Skeletal muscle tissue (tissue), 4 donors: Measurements from ENCODE around the gene COL25A1. TPM values are rescaled to one million over a fixed set of nuclear protein-coding genes. Genes with fewer than 3 reads are reported as not detected.

Experiments used
- H3K27ac ChIP-seq: one replicate; pipeline ENCODE4 v1.7.0; 2013; ENCODE audit warnings: mild to moderate bottlenecking, low read depth, low read length, inconsistent platforms
- H3K27me3 ChIP-seq, 3 donors: one replicate each; pipeline ENCODE4 v1.7.0; 2013; ENCODE audit warnings: low read length in 3 of 3; ENCODE audit not compliant: control insufficient read depth in 3 of 3, insufficient read depth in 3 of 3
- H3K36me3 ChIP-seq, 3 donors: one replicate each; pipeline ENCODE4 v1.7.0; 2013; ENCODE audit warnings: low read length in 3 of 3; ENCODE audit not compliant: control insufficient read depth in 3 of 3, insufficient read depth in 3 of 3
- H3K4me1 ChIP-seq, 3 donors: one replicate each; pipeline ENCODE4 v1.7.0; 2013; ENCODE audit warnings: low read length in 3 of 3, mild to moderate bottlenecking in 3 of 3; ENCODE audit not compliant: control insufficient read depth in 3 of 3, insufficient read depth in 3 of 3
- H3K4me3 ChIP-seq, 3 donors: one replicate each; pipeline ENCODE4 v1.7.0; 2013; ENCODE audit warnings: low read length in 3 of 3
- H3K9ac ChIP-seq, 3 donors: one replicate each; pipeline ENCODE4 v1.7.0; 2013; ENCODE audit warnings: low read length in 3 of 3, mild to moderate bottlenecking in 3 of 3, moderate library complexity in 2 of 3, low read depth in 1 of 3
- H3K9me3 ChIP-seq, 3 donors: one replicate each; pipeline ENCODE4 v1.7.0; 2013; ENCODE audit warnings: low read length in 3 of 3; ENCODE audit not compliant: control insufficient read depth in 3 of 3
- total RNA-seq: library from RNA; depleted of rRNA; stranded (reverse); fragments of >200 nt; gene quantifications from one replicate; pipeline ENCODE4 v1.2.3, GENCODE V29; 2014
- donor health status: Osteomylitis.

Gene COL25A1
- total RNA-seq, 1 donor from 2014 or later = 3.7 TPM

DNA sequence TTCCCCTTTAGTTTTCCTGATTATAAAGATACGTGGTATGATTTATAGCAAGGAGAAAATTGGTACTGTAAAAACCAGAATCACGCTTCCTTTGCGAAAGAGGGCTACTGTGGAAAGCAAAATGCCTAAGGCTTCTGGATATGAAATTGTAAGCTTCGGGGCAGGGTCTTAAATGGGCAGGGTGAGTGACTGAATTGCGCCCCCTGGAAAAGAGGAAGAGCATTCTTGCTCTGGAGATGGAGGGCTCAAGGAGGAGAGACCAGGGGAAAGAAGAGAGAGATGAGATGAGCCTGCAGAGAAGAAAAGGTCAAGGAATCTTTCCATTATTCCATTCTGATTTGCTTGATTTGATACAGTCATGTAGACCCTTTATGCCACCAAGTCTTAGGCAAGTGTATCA, 526.5 kb downstream of the COL25A1 start:
- Histone ChIP-seq H3K4me1 (peaks cover 0 to 4% (median 0%) of the 10 kb centered on the region in 3 donors), H3K9me3 (no peaks in the 10 kb centered on the region), H3K9ac (no peak overlapping the region), H3K27me3 (no peaks in the 10 kb centered on the region), H3K36me3 (no peaks in the 10 kb centered on the region), H3K27ac (no peak overlapping the region), H3K4me3 (no peak overlapping the region)

DNA sequence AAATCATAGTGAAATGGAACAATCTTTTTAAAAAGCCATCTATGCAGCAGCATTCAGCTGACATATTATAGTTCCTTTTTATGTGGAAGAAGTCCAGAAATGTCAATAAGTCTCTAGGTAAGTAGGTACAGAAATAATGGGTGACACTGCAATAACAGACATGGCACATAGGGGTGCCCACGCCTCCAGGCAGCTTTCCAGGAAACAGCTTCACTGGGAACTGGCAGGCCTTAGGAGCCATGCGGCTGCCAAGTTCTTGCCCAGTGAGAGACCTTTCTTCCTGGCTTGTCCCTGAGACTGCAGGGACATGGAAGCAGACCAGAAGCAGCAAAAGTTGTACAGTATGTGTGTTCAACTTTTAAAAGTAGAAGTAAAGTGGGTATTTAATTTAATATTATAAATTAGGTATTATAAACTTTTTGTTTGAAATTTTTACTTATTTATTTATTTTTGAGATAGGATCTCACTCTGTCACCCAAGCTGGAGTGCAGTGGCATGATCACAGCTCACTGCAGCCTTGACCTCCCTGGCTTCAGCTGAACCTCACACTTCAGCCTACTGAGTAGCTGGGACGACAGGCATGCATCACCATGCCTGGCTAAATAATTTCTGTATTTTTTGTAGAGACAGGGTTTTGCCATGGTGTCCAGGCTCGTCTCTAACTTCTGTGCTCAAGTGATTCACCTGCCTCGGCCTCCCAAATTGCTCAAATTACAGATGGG, 527.5 kb downstream of the COL25A1 start:
- Histone ChIP-seq H3K4me1 (peaks cover 0 to 4% (median 0%) of the 10 kb centered on the region in 3 donors), H3K9ac (no peak overlapping the region), H3K27me3 (no peaks in the 10 kb centered on the region), H3K27ac (no peak overlapping the region), H3K36me3 (no peaks in the 10 kb centered on the region), H3K4me3 (no peak overlapping the region), H3K9me3 (no peaks in the 10 kb centered on the region)

DNA sequence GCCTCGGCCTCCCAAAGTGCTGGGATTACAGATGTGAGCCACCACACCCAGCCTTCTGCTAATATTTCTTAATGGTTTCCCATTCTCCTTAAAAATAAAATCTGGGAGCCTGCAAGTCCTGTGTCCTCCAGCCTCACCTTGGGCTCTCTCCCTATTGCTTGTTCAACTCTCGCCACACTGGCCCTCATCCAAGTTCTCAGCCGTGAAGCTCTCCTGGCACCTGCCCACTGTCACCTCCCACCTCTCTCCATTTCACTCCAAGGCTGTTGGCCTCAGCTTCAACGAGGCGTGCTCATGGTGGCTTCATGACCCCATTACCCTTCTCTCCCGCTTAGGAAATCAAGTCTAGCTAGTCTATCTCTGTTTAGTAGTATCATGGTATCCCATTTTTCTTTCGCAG, 530.1 kb downstream of the COL25A1 start:
- Histone ChIP-seq H3K27ac (no peak overlapping the region), H3K27me3 (no peaks in the 10 kb centered on the region), H3K4me3 (no peak overlapping the region), H3K9ac (no peak overlapping the region), H3K4me1 (peaks cover 0 to 4% (median 0%) of the 10 kb centered on the region in 3 donors), H3K36me3 (no peaks in the 10 kb centered on the region), H3K9me3 (no peaks in the 10 kb centered on the region)

DNA sequence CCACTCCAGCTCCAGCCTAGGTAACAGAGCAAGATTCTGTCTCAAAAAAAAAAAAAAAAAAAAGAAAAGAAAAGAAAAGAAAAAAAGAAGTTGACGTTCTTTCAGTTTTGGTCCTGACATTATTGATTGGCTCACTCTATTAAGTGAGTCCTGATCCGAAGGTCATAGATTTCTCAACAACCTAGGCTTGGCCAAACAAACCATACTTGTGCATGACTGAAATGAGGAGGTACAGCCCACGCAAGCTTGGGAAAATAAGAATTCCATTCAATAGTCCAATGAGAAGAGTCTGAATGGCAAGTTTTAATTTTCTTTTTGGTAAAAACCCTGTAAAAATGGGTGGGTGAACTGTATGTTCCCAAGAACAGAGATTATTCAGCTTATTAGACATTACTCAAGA, 536.4 kb downstream of the COL25A1 start:
- Histone ChIP-seq H3K27ac (no peak overlapping the region), H3K27me3 (peaks cover 0 to 9% (median 0%) of the 10 kb centered on the region in 3 donors), H3K9ac (no peak overlapping the region), H3K4me3 (no peak overlapping the region), H3K36me3 (no peaks in the 10 kb centered on the region), H3K4me1 (peaks cover 0 to 12% (median 8%) of the 10 kb centered on the region in 3 donors), H3K9me3 (no peaks in the 10 kb centered on the region)

DNA sequence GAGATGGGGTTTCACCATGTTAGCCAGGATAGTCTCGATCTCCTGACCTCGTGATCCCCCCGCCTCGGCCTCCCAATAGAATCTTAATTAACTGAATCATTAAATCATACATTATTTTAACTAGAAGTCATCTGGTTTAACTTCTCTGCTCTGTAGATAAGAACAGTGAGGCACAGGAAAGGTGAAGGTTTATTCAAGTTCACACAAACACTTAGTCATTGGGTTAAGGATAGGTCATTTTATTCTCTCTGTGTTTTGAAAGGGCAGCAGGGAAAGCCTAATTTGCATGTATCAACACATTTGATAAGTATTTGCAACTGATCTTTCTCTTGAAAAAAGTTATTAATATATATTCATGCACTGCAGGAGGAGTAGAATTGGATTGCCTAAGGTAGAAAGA, 538.5 kb downstream of the COL25A1 start:
- Histone ChIP-seq H3K4me1 (peaks cover 0 to 12% (median 8%) of the 10 kb centered on the region in 3 donors), H3K27ac (no peak overlapping the region), H3K4me3 (no peak overlapping the region), H3K36me3 (no peaks in the 10 kb centered on the region), H3K27me3 (peaks cover 0 to 9% (median 0%) of the 10 kb centered on the region in 3 donors), H3K9ac (no peak overlapping the region), H3K9me3 (no peaks in the 10 kb centered on the region)

DNA sequence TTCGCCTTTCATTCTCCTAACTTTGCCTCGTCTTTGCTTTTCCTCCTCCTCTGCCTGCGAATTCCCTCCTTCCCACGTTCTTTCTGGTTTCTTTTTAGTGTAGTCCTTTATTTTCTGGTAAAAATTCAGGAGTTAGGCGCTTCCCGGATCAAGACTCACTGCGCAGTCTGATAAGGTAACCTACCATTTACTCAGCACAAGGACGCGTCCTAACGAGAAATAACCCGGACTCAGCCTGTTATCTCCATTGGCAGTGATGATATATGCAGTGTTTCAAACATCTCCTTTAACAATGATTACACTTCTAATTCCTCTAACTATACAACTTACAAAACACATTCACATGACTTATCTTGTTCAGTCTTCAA, 539.2 kb downstream of the COL25A1 start:
- peaks cover 0 to 12% (median 8%) of the 10 kb centered on the region in 3 donors for H3K4me1 ChIP-seq
- H3K36me3 ChIP-seq = no peaks in the 10 kb centered on the region
- no peak overlapping the region for H3K27ac ChIP-seq
- H3K9me3 ChIP-seq = no peaks in the 10 kb centered on the region
- H3K27me3 ChIP-seq = peaks cover 0 to 9% (median 0%) of the 10 kb centered on the region in 3 donors
- peak overlapping the region; percentile 75 to 83 (median 77) for H3K4me3 ChIP-seq
- H3K9ac ChIP-seq = peak overlapping the region; percentile 15 to 74 (median 62)

DNA sequence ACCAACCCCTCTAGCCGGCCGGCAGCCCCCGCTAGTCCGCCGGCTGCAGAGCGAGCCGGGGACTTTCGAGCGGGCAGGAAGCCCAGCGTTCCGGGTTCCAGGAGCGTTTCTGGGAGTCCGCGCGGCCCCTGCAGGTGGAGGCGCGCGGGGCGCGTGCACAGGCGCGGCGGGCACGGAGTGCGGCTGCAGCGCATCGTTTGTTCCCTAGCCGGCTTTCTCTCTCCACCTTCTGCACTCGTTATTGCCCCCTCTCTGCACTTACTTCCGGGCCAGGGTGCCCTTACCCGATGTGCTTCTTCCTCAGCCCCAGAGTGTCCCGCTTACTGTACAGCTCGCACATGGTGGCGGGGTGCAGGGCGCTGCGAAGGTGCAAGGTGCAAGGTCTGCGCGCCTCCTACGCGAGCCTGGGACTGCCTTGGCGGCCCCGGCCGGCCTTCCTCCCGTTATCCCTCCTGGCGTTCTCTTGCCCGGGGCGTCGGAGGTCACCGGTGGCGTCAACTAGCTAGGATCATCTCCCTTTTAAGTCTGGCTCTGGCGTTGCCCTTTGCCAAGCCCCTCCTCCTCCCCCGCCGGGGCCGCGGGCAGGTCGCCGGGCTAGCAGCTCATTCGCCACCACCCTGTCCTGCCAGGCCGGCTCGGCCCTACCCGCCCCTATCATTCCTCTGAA, 539.8 kb downstream of the COL25A1 start, which contains the start of gene ETNPPL:
Gene ETNPPL, minus strand, starts transcription at position 495 of the 667 bp plus-strand sequence. Its CDS starts 155 bp downstream, at position 340.
- H3K4me1 ChIP-seq = peaks cover 0 to 12% (median 8%) of the 10 kb centered on the region in 3 donors
- H3K36me3 ChIP-seq = no peaks in the 10 kb centered on the region
- peaks cover 0 to 9% (median 0%) of the 10 kb centered on the region in 3 donors for H3K27me3 ChIP-seq
- no peaks in the 10 kb centered on the region for H3K9me3 ChIP-seq
- peak within 1 kb of the TSS; percentile 75 to 83 (median 77) for H3K4me3 ChIP-seq
- peak within 1 kb of the TSS; percentile 15 to 74 (median 62) for H3K9ac ChIP-seq
- H3K27ac ChIP-seq = no peak within 1 kb of the TSS

Other genes with a start within 250 kb of the COL25A1 start
- gene SEC24B, start 131.2 kb upstream of the COL25A1 start, total RNA-seq = 15.7 TPM